Colonic mucosa (tissue), 4 donors: ENCODE measurements around the gene LYPD6B. TPM values are rescaled to one million over a fixed set of nuclear protein-coding genes. Genes with fewer than 3 reads are reported as not detected.
"Not testable (repeated sequence)": the region's sequence is repeated elsewhere in the genome, so short reads cannot be mapped to it uniquely, and the experiment has no call there.

Experiments
- DNase-seq: peaks from one replicate; pipeline ENCODE4 v3.0.0-alpha.2; 2020
- H3K27ac ChIP-seq: fragments of 200-600 bp; one replicate; pipeline ENCODE4 v1.8.0; 2021
- H3K27me3 ChIP-seq: fragments of 200-600 bp; one replicate; pipeline ENCODE4 v1.8.0; 2021
- H3K36me3 ChIP-seq: fragments of 200-600 bp; one replicate; pipeline ENCODE4 v1.8.0; 2021
- H3K4me1 ChIP-seq: fragments of 200-600 bp; one replicate; pipeline ENCODE4 v1.8.0; 2021; ENCODE audit warnings: mild to moderate bottlenecking
- H3K4me3 ChIP-seq: fragments of 200-600 bp; one replicate; pipeline ENCODE4 v1.8.0; 2021
- H3K9ac ChIP-seq, 2 donors: one replicate each; pipeline ENCODE4 v1.7.0; 2013; ENCODE audit warnings: control low read depth in 2 of 2, low read depth in 2 of 2, low read length in 2 of 2
- H3K9me3 ChIP-seq: fragments of 200-600 bp; one replicate; pipeline ENCODE4 v1.8.0; 2021
- intact Hi-C: fragments of 100-400 bp; cut with DNase I; formaldehyde crosslinking; loops from one replicate; pipeline ENCODE4 v1.14.1; 2022
- total RNA-seq, 2 donors: library from RNA; stranded (reverse); fragmentation: NEBNext Ultra II Directional in 1 of 2; extraction: Animal tissue kit (Norgen Biotek cat#: 25700) in 1 of 2; gene quantifications; one replicate each; pipeline ENCODE4 v1.2.1, GENCODE V29; 2021
- TF ChIP-seq, protein P1 (sequence below): fragments of 200-600 bp; IDR thresholded peaks from one replicate; pipeline ENCODE4 v1.8.0; 2022; ENCODE audit warnings: antibody characterized with exemption, mild to moderate bottlenecking
- donor health status: healthy.
- donor health status: DM: no; HTN: no; CAD: no.
- donor health status: DM: no; HTN: no; CAD: no.

Gene LYPD6B
- total RNA-seq, 2 donors from 2014 or later = 2.6 to 3.4 TPM

DNA sequence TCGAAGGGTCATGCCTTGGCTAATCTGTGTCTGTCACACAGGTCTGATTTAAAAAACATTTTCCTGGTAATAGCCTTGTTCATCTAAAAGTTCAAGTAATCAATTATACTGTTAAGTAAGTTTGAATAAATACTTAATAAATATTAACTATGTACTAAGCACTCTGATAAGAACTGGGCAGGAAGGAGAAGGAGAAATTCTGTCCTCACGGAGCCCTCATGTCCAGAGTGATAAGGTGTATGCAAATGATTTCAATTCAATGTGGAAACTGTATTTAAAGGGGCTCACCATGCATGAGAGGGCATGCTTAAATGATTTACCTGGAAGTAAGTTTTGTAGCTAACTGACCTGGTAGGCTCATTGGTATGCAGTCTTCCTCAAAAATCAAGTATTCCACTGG is 197.9 kb downstream of the LYPD6B start:
- Histone ChIP-seq H3K9me3 (no peaks in the 10 kb centered on the region), H3K4me3 (no peak overlapping the region), H3K36me3 (no peaks in the 10 kb centered on the region), H3K4me1 (no peaks in the 10 kb centered on the region), H3K27ac (no peak overlapping the region), H3K9ac (no peak overlapping the region), H3K27me3 (no peaks in the 10 kb centered on the region)
- TF ChIP-seq, protein P1, sequence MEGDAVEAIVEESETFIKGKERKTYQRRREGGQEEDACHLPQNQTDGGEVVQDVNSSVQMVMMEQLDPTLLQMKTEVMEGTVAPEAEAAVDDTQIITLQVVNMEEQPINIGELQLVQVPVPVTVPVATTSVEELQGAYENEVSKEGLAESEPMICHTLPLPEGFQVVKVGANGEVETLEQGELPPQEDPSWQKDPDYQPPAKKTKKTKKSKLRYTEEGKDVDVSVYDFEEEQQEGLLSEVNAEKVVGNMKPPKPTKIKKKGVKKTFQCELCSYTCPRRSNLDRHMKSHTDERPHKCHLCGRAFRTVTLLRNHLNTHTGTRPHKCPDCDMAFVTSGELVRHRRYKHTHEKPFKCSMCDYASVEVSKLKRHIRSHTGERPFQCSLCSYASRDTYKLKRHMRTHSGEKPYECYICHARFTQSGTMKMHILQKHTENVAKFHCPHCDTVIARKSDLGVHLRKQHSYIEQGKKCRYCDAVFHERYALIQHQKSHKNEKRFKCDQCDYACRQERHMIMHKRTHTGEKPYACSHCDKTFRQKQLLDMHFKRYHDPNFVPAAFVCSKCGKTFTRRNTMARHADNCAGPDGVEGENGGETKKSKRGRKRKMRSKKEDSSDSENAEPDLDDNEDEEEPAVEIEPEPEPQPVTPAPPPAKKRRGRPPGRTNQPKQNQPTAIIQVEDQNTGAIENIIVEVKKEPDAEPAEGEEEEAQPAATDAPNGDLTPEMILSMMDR = no peak
- DNase-seq = no peak
- intact Hi-C loops = no loop called here

DNA sequence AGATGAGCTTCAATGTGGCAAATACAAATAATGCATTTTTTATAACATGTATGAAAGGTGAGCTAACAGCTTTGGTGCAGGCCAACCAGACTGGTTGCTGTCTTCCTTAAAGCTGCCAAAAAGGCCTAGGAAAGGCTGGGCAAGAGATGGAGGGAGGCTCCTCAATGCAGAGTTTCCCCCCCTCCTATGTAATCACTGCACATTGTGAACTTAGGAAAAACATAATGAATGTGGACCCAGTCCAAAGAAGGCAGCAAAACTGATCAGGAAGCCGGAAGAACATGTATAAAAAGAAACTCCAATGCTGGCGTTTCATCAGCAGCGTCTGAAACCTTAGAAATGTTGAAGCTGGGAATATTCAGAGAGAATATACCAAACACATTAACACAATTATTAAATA is 207.7 kb downstream of the LYPD6B start:
- intact Hi-C loops = no loop called here
- no peaks in the 10 kb centered on the region for H3K36me3 ChIP-seq
- H3K4me1 ChIP-seq = no peaks in the 10 kb centered on the region

DNA sequence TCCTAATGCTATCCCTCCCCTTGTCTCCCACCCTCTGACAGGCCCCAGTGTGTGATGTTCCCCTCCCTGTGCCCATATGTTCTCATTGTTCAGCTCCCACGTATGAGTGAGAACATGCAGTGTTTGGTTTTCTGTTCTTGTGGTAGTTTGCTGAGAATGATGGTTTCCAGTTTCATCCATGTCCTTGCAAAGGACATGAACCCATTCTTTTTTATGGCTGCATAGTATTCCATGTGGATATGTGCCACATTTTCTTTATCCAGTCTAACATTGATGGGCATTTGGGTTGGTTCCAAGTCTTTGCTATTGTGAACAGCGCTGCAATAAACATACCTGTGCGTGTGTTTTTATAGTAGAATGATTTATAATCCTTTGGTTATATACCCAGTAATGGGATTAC is 212.9 kb downstream of the LYPD6B start:
- H3K27ac ChIP-seq, H3K9me3 ChIP-seq, DNase-seq, H3K27me3 ChIP-seq, H3K9ac ChIP-seq, H3K4me1 ChIP-seq, H3K36me3 ChIP-seq, H3K4me3 ChIP-seq, intact Hi-C loops: not testable (repeated sequence)

More for the DNA sequence above, 207.7 kb downstream of the LYPD6B start:
- Histone ChIP-seq H3K9ac (no peak overlapping the region), H3K27ac (no peak overlapping the region), H3K4me3 (no peak overlapping the region), H3K27me3 (no peaks in the 10 kb centered on the region), H3K9me3 (no peaks in the 10 kb centered on the region)
- TF ChIP-seq, protein P1 = no peak
- no peak for DNase-seq

DNA sequence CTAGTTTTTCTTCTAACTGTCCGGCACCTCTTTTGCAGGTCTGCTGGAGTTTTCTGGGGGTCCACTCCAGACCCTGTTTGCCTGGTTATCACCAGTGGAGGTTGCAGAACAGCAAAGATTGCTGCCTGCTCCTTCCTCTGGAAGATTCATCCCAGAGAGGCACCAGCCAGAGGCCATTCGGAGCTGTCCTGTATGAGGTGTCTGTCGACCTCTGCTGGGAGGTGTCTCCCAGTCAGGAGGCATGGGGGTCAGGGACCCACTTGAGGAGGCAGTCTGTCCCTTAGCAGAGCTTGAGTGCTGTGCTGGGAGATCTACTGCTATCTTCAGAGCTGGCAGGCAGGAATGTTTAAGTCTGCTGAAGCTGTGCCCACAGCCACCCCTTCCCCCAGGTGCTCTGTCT is 218.4 kb downstream of the LYPD6B start:
- DNase-seq, H3K9me3 ChIP-seq, intact Hi-C loops, H3K27me3 ChIP-seq, H3K4me1 ChIP-seq, H3K4me3 ChIP-seq, H3K27ac ChIP-seq, H3K9ac ChIP-seq, H3K36me3 ChIP-seq: not testable (repeated sequence)

DNA sequence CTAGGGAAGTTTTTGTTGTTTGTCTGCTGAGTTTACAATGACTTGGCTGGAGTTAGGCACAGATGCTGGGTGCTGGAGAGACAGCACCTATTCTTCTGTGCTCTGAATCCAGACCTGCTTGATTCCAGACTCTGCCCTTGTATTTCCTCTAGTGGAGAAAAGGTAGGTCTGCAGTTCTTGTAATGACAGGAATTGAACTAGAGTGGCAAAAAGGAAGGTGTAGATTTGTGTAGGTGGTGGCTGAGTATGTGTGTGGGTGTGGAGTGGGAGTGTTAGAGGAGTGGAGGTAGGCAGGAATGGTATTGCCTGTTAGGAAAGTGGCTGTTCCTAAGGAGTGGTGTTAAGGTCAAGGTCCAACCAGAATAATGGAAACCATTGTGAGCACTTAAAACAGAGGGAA is 220.0 kb downstream of the LYPD6B start:
- TF ChIP-seq, protein P1 = no peak
- no peaks in the 10 kb centered on the region for H3K27me3 ChIP-seq
- no peaks in the 10 kb centered on the region for H3K9me3 ChIP-seq
- no peak overlapping the region for H3K9ac ChIP-seq
- peak; percentile 29 for DNase-seq
- H3K36me3 ChIP-seq = no peaks in the 10 kb centered on the region
- intact Hi-C loops = no loop called here
- no peak overlapping the region for H3K4me3 ChIP-seq
- no peak overlapping the region for H3K27ac ChIP-seq
- H3K4me1 ChIP-seq = no peaks in the 10 kb centered on the region

DNA sequence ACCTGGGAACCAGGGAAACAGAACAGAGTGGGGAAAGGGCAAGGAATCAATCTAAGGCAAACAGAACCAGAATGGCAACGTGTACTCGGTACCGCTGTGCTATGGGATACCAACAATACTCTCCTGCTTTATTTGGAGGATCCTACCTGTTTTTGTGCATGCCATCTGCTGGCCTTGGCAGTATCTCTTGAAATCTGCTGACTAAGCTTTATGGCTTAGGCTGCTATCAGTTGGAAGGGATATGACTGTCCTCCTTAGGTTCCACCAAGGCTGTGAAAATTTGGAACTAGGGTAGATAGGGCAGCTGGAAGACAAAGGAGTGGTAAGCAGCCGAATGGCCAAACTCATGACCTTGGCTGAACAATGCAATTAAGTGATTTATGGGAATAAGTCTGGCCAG is 220.6 kb downstream of the LYPD6B start:
- intact Hi-C loops = no loop called here
- TF ChIP-seq, protein P1 = no peak
- no peaks in the 10 kb centered on the region for H3K27me3 ChIP-seq
- H3K4me3 ChIP-seq = no peak overlapping the region
- peak; percentile 18 for DNase-seq
- no peaks in the 10 kb centered on the region for H3K9me3 ChIP-seq
- H3K9ac ChIP-seq = no peak overlapping the region
- H3K27ac ChIP-seq = no peak overlapping the region
- H3K36me3 ChIP-seq = no peaks in the 10 kb centered on the region
- no peaks in the 10 kb centered on the region for H3K4me1 ChIP-seq

DNA sequence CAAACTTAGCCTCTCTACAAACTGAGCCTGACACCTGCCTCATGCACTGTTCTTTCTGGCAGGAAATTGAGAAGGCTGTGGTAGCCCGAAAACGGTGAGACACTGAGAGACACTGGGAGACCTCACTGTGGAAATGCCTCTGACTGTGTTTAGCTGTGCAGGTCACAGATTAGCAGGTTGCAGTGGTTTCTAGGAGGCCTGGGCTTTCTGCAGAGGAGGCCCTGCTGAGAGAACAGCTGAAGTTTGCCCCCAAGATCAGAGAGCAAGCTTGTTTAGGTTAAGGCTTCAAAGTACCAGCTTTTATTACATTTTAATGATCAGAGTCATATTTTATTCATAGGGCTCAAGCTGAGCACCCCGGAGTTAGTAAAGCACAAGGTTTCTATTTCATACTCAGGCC is 223.2 kb downstream of the LYPD6B start:
- Histone ChIP-seq H3K9me3 (no peaks in the 10 kb centered on the region), H3K36me3 (no peaks in the 10 kb centered on the region), H3K9ac (no peak overlapping the region), H3K4me3 (no peak overlapping the region), H3K27me3 (no peaks in the 10 kb centered on the region), H3K4me1 (no peaks in the 10 kb centered on the region), H3K27ac (no peak overlapping the region)
- intact Hi-C loops = no loop called here
- no peak for DNase-seq
- TF ChIP-seq, protein P1 = no peak
